Spinal cord (tissue), 10 donors: ENCODE data around the gene NR6A1. TPM values are rescaled to one million over a fixed set of nuclear protein-coding genes. Genes with fewer than 3 reads are reported as not detected.
A peak's percentile ranks its signal among the peaks of the same experiment; 100 is the strongest.

Experiments
- DNase-seq, 6 donors: peaks; one replicate each; pipeline versions ENCODE4 v3.0.0 to v3.0.0-alpha.2; 2013 to 2015; ENCODE audit warnings: low spot score in 6 of 6, low read depth in 4 of 6
- H3K27ac ChIP-seq: one replicate; pipeline ENCODE4 v1.5.1; 2013; ENCODE audit warnings: low read depth, low read length, control low read depth
- H3K27me3 ChIP-seq: one replicate; pipeline ENCODE4 v1.6.1; 2013; ENCODE audit warnings: low read length; ENCODE audit not compliant: control insufficient read depth, insufficient read depth
- H3K36me3 ChIP-seq: one replicate; pipeline ENCODE4 v1.6.1; 2013; ENCODE audit warnings: low read length; ENCODE audit not compliant: control insufficient read depth, insufficient read depth
- H3K4me1 ChIP-seq: one replicate; pipeline ENCODE4 v1.6.1; 2013; ENCODE audit warnings: low read length; ENCODE audit not compliant: control insufficient read depth, insufficient read depth
- H3K4me3 ChIP-seq: one replicate; pipeline ENCODE4 v1.5.1; 2013; ENCODE audit warnings: low read depth, low read length, control low read depth
- H3K9me3 ChIP-seq: one replicate; pipeline ENCODE4 v1.6.1; 2013; ENCODE audit warnings: low read length; ENCODE audit not compliant: control insufficient read depth, insufficient read depth
- WGBS: methylation state at CpG from one replicate; pipeline ENCODE4 v1.1.5; 2013; ENCODE audit warnings: missing lambda C conversion rate; ENCODE audit not compliant: insufficient coverage; 5-methylcytosine and 5-hydroxymethylcytosine counted together
- polyA plus RNA-seq, 2 donors: library from polyadenylated mRNA; unstranded; fragments of 120-200 nt; gene quantifications; one replicate each; pipeline ENCODE4 v1.2.1, GENCODE V29; 2013; ENCODE audit not compliant: insufficient read length in 2 of 2
- total RNA-seq, 2 donors: library from RNA; depleted of rRNA in 1 of 2; stranded (reverse); fragments of 120-200 nt in 1 of 2; fragments of >200 nt in 1 of 2; gene quantifications; one replicate each; pipeline versions ENCODE4 v1.2.3 to v1.2.4, GENCODE V29; 2013 to 2014
- donor health status: healthy.

Gene NR6A1
- total and polyA plus RNA-seq, 4 donors = 2.8 to 5.8 (median 4.0) TPM

- no peaks in the 10 kb centered on the region for H3K27me3 ChIP-seq
- peak overlapping the region; percentile 74 for H3K4me3 ChIP-seq
- no peaks in the 10 kb centered on the region for H3K36me3 ChIP-seq
- H3K4me1 ChIP-seq = peaks cover 4% of the 10 kb centered on the region
- DNase-seq = peak; percentile 62 to 96 (median 78)
- no CpG with 5 or more reads among the region's 11 CpGs for WGBS
- H3K27ac ChIP-seq = peak overlapping the region; percentile 98
- no peaks in the 10 kb centered on the region for H3K9me3 ChIP-seq
Measured at GRCh38 chr9:124660341-124660801, 110.7 kb downstream of the NR6A1 start.

GRCh38 chr9:124659099-124659659 lies 111.9 kb downstream of the NR6A1 start:
- H3K4me1 ChIP-seq = peaks cover 4% of the 10 kb centered on the region
- peak overlapping the region; percentile 74 for H3K4me3 ChIP-seq
- no peaks in the 10 kb centered on the region for H3K36me3 ChIP-seq
- H3K27ac ChIP-seq = peak overlapping the region; percentile 98
- H3K9me3 ChIP-seq = no peaks in the 10 kb centered on the region
- 0% methylated on average over 5 of the region's 15 CpGs for WGBS
- DNase-seq = peak; percentile 72 to 96 (median 88)
- H3K27me3 ChIP-seq = no peaks in the 10 kb centered on the region

- WGBS = 0% methylated on average over 9 of the region's 14 CpGs
- peak; percentile 74 to 98 (median 79) for DNase-seq
- Histone ChIP-seq H3K4me1 (peaks cover 4% of the 10 kb centered on the region), H3K9me3 (no peaks in the 10 kb centered on the region), H3K36me3 (no peaks in the 10 kb centered on the region), H3K4me3 (peak overlapping the region; percentile 74), H3K27me3 (no peaks in the 10 kb centered on the region), H3K27ac (peak overlapping the region; percentile 98)
Measured at GRCh38 chr9:124658165-124659017, 112.7 kb downstream of the NR6A1 start.

- peaks cover 4% of the 10 kb centered on the region for H3K4me1 ChIP-seq
- H3K27ac ChIP-seq = peak overlapping the region; percentile 98
- 17% methylated on average over 1 of the region's 1 CpG for WGBS
- H3K36me3 ChIP-seq = no peaks in the 10 kb centered on the region
- H3K27me3 ChIP-seq = no peaks in the 10 kb centered on the region
- H3K9me3 ChIP-seq = no peaks in the 10 kb centered on the region
- peak in 1 of 6 donors; percentile 5 for DNase-seq
- no peak overlapping the region for H3K4me3 ChIP-seq
Measured at GRCh38 chr9:124657516-124657915, 113.6 kb downstream of the NR6A1 start.

GRCh38 chr9:124654431-124654830 lies 116.7 kb downstream of the NR6A1 start:
- no peak overlapping the region for H3K4me3 ChIP-seq
- H3K36me3 ChIP-seq = no peaks in the 10 kb centered on the region
- peaks cover 3% of the 10 kb centered on the region for H3K4me1 ChIP-seq
- no peaks in the 10 kb centered on the region for H3K9me3 ChIP-seq
- WGBS = 100% methylated on average over 1 of the region's 1 CpG
- H3K27me3 ChIP-seq = no peaks in the 10 kb centered on the region
- no peak for DNase-seq
- no peak overlapping the region for H3K27ac ChIP-seq

- 100% methylated on average over 1 of the region's 3 CpGs for WGBS
- H3K27ac ChIP-seq = no peak overlapping the region
- H3K4me1 ChIP-seq = peaks cover 3% of the 10 kb centered on the region
- DNase-seq = peak in 1 of 6 donors; percentile 8
- no peak overlapping the region for H3K4me3 ChIP-seq
- H3K27me3 ChIP-seq = no peaks in the 10 kb centered on the region
- no peaks in the 10 kb centered on the region for H3K36me3 ChIP-seq
- H3K9me3 ChIP-seq = no peaks in the 10 kb centered on the region
Measured at GRCh38 chr9:124652615-124653393, 118.3 kb downstream of the NR6A1 start.

- no peak overlapping the region for H3K27ac ChIP-seq
- DNase-seq = no peak
- H3K9me3 ChIP-seq = no peaks in the 10 kb centered on the region
- no peaks in the 10 kb centered on the region for H3K27me3 ChIP-seq
- 89% methylated on average over 1 of the region's 1 CpG for WGBS
- no peak overlapping the region for H3K4me3 ChIP-seq
- no peaks in the 10 kb centered on the region for H3K36me3 ChIP-seq
- peaks cover 3% of the 10 kb centered on the region for H3K4me1 ChIP-seq
Measured at GRCh38 chr9:124652203-124652602, 118.9 kb downstream of the NR6A1 start.

- no peaks in the 10 kb centered on the region for H3K9me3 ChIP-seq
- H3K27ac ChIP-seq = no peak overlapping the region
- DNase-seq = no peak
- H3K4me1 ChIP-seq = no peaks in the 10 kb centered on the region
- no peaks in the 10 kb centered on the region for H3K27me3 ChIP-seq
- no peak overlapping the region for H3K4me3 ChIP-seq
- H3K36me3 ChIP-seq = no peaks in the 10 kb centered on the region
Measured at GRCh38 chr9:124645274-124645673, 125.8 kb downstream of the NR6A1 start.

GRCh38 chr9:124639637-124640036 lies 131.5 kb downstream of the NR6A1 start:
- Histone ChIP-seq H3K27me3 (no peaks in the 10 kb centered on the region), H3K4me3 (no peak overlapping the region), H3K36me3 (no peaks in the 10 kb centered on the region), H3K4me1 (no peaks in the 10 kb centered on the region), H3K9me3 (no peaks in the 10 kb centered on the region), H3K27ac (no peak overlapping the region)
- no peak for DNase-seq
